ENCODE measurements around the gene QSOX2.
A peak's percentile ranks its signal among the peaks of the same experiment; 100 is the strongest.

Gene QSOX2

GRCh38 chr9:136222166-136222905 is 23.3 kb downstream of the QSOX2 start:
- DNase-seq (ENCODE audit: low spot score) = no peak

- no peak for DNase-seq (ENCODE audit: low spot score)
These were observed 25.4 kb downstream of the QSOX2 start for GRCh38 chr9:136220017-136220729.

DNA sequence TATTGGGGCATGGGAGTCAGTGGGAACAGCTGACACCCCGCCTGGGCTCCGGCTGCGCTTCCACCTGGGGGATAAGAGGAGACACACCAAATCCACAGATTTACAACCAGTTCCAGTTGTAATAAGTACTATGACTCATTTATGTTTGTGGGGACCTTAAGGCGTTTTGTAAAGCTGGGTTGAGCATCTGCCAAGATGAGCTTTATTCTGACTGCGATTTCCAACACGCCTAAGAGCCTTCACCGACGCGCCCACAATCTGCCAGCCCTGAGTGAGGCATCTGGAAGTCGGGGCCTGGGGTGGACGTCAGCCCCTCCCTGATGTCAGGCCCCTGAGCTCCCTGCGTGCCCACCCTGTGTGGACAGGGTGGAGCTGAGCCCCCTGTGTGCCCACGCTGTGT is 26.3 kb downstream of the QSOX2 start:
- DNase-seq (ENCODE audit: low spot score) = no peak

- no peak for DNase-seq (ENCODE audit: low spot score)
These were observed 26.9 kb downstream of the QSOX2 start for GRCh38 chr9:136218673-136219072.

DNA sequence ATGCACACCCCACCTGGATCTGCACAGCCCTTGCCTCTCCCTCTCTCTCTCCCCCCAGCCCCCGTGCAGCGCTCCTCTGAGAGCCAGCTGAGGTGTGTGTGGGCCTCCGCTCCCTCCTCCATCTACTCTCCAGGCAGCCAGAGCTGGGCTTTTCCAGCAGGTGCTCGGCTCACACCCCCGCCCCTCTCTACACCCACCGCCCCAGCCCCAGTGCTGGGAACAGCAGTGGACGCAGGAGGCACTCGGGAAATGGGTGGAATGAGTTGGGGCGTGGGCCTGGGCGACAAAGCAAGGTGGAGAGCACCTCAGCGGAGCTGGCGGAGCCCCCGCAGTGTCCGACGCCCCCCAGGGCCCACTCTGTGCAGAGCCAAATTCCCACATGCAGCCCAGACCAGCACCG is 27.3 kb downstream of the QSOX2 start:
- DNase-seq (ENCODE audit: low spot score) = no peak

DNA sequence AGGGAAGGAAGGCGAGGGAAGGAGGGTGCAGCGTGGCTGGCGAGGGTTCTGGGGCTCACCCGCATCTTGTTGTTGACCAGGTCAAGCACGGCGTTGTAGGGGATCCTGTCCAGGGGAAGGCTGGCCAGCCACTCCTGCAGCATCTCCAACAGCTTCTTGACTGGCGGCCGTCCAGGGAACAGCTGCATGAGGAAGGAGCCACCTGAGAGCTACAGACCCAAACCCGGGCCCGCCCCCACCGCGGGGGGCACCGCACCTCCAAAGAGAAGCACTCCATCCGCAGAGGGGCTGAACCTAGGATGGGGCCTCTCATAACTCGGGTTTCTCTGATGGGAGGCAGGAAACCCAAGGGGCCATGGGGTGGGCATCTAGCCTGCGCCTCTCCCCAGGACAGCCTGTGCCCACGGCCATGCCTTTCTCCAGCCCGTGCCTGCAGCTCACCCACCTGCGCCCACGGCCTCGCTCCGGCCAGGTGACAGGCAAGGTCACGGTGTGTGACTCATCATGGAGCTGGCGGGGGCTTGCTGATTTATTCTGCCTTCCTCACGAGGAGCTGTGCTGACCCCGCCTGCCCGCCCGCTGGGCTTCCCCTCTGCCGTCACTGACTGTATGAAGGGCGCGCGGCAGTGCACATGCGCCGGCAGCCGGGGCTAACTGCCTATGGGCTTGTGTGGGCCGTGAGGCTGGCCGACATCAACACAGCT is 28.9 kb downstream of the QSOX2 start:
- no peak for DNase-seq (ENCODE audit: low spot score)

DNA sequence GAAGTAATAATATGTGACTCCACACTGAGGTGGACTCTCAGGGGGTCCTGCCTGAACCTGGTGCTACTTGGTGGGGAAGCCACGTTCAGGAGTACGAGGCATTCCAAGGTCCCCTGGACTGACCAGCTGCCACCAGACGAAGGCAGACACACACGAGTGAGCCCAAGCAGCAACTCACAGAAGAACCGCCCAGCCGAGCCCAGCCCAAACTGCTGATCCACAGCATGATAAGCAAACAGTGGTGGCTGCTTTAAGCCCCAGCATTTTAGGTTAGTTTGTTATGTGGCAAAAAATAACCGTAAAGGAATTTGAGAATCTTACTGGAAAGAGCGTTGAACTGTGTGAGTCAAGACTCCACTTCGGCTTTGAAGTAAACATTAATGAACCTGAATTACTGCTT is 31.9 kb downstream of the QSOX2 start:
- DNase-seq (ENCODE audit: low spot score) = no peak

GRCh38 chr9:136212345-136212950 is 33.2 kb downstream of the QSOX2 start:
- DNase-seq (ENCODE audit: low spot score) = no peak

GRCh38 chr9:136211441-136212344 is 33.9 kb downstream of the QSOX2 start:
- no peak for DNase-seq (ENCODE audit: low spot score)

DNA sequence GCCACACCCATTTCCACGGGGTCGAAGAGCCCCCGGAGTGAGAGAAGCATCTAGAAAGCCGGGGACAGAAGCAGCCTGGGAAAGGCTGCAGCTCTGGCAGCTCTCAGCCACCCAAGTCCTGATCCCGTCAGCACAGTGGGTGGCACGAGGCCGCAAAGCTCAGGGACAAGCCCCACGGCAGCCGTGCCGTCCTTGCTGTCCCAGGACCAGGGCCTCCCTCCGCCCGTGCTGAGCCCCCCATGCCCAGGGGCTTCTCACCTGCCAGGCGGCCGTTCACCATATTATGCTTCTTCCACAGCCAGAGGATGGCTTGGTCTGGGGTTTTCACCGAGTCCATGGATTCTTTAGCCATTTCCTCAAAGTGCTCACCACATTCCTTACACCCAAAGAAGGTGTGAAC is 34.6 kb downstream of the QSOX2 start:
- DNase-seq (ENCODE audit: low spot score) = no peak

- no peak for DNase-seq (ENCODE audit: low spot score)
These were observed 35.3 kb downstream of the QSOX2 start for GRCh38 chr9:136210276-136210675.

GRCh38 chr9:136209786-136210185 is 35.8 kb downstream of the QSOX2 start:
- DNase-seq (ENCODE audit: low spot score) = no peak

- DNase-seq (ENCODE audit: low spot score) = no peak
These were observed 36.4 kb downstream of the QSOX2 start for GRCh38 chr9:136209232-136209631.

DNA sequence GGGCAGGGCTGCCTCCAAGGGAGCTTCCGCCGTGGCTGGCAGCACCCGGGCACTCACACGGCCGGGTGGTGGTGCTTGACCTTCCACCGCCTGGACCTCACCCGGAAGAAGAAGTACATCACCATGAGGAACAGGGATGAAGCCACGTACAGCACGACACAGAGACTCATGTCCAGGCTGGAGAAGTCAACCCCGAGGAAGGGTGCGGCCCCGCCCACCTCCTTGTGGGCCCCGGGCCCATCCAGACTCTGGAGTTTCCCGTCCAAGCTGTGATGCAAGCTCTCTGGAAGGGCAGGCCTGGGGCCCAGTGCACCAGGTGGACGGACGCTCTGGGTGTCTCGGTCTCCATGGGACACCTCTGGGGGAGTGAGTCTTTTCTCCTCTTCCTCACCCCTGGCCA is 36.9 kb downstream of the QSOX2 start:
- DNase-seq (ENCODE audit: low spot score) = no peak

DNA sequence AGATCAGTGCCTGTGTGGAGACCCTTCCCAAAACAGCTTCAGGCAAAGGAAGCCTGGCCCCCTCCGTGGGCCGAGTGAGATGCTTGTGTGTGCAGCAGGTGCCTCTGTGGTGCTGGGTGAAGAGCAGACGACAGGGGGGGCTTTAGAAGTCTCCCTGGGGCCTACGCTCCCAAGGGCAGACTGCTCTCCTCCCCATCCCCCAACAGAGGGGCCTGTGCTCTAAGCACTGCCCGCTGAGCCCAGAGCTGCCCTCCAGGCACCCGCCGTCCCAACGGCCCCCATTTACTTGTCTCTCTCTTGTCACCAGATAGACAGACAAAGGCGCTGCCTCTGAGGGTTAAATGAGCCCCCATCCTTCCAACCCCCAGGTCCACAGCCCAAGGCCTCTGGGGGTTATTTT is 38.0 kb downstream of the QSOX2 start:
- no peak for DNase-seq (ENCODE audit: low spot score)

- no peak for DNase-seq (ENCODE audit: low spot score)
These were observed 38.9 kb downstream of the QSOX2 start for GRCh38 chr9:136206602-136207275.

DNA sequence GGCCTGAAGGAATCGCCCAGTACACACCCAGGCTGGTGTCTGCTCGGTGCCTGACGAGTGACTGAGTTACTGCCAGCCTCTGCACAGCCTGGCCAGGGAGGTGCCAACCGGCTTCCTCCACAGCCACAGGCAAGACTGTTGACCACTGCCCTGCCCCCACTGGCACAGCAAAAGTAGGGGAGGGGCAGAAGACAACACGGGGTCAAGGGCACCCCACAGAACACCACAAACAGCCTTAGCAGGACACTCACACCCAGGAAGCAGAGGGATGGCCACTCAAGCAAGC is 40.0 kb downstream of the QSOX2 start:
- no peak for DNase-seq (ENCODE audit: low spot score)

DNA sequence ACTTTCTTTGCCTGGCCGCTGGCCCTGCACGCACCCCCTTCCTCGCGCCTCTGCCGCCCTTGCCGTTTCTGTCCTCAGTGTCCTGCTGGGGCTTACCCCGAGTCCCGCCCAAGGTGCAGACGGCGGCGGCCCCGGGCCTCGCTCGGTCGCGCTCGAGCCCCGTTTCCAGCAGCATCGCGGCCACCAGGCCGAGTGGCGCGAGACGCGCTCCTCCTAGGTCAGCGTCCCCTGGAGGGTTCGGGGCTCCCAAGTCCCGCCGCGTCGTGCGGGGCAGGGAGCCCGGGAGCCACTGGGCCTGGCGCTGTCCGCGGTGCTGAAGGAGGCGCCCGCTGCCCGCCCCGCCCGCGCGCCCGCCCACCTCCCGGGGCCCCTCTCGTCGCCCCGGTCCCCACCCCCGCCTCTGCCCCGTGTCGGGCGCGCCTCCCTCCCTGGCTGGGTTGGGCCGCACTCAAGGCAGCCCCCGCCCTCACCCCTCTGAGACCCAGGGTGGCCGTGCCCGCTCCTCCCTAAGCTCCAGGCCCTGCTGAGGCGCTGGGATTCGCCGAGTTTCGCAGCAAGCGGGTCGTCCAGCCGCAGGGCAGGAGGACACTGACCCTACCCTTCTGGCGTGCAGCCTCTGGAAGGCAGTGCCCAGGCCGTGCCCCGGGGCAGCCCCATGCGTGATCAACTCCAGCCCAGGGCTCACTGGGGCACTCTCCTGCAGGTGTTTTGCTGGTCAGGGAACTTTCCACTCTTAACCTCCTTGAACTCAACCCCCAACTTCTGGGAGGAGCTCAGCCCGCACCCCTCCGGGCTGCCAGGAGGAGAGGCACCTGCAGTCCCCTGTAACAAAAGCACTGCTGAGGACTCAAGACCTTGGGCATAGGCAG is 40.5 kb downstream of the QSOX2 start, which contains the start of gene LHX3:
LHX3 (minus strand) TSS at position 291 of the 869 bp plus-strand sequence; CDS start at position 175, 116 bp downstream.
- DNase-seq (ENCODE audit: low spot score) = peak; percentile 38

- no peak for DNase-seq (ENCODE audit: low spot score)
These were observed 41.3 kb downstream of the QSOX2 start for GRCh38 chr9:136204145-136204805.
